GM18502 (cell line): ENCODE data around the gene DENND5B.
"Not testable (repeated sequence)": the region's sequence is repeated elsewhere in the genome, so short reads cannot be mapped to it uniquely, and the experiment has no call there.

Source experiments
- ATAC-seq: cut with Tn5 transposase; IDR thresholded peaks from one replicate; pipeline ENCODE4 v1.9.1; 2021; ENCODE audit warnings: mild to moderate bottlenecking; ENCODE audit not compliant: unreplicated experiment, poor library complexity

The DENND5B gene

DNA sequence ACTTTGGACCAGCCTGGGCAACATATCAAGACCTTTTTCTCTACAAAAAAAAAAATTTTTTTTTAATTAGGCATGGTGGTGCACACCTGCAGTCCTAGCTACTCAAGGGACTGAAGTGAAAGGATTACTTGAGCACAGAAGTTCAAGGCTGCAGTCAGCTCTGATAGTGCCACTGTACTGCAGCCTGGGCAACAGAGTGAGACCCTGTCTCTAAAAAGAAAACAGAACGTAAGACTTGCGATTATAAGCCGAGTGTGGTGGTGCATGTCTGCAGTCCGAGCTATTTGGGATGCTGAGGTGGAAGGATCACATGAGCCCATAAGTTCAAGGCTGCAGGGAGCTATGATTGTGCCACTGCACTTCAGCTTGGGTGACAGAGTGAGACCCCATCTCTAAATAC, 76.0 kb downstream of the DENND5B start:
- no peak for ATAC-seq

GRCh38 chr12:31510034-31510433, 80.9 kb downstream of the DENND5B start:
- no peak for ATAC-seq

GRCh38 chr12:31508436-31509150, 82.3 kb downstream of the DENND5B start:
- no peak for ATAC-seq

GRCh38 chr12:31507966-31508365, 83.0 kb downstream of the DENND5B start:
- ATAC-seq: no peak

DNA sequence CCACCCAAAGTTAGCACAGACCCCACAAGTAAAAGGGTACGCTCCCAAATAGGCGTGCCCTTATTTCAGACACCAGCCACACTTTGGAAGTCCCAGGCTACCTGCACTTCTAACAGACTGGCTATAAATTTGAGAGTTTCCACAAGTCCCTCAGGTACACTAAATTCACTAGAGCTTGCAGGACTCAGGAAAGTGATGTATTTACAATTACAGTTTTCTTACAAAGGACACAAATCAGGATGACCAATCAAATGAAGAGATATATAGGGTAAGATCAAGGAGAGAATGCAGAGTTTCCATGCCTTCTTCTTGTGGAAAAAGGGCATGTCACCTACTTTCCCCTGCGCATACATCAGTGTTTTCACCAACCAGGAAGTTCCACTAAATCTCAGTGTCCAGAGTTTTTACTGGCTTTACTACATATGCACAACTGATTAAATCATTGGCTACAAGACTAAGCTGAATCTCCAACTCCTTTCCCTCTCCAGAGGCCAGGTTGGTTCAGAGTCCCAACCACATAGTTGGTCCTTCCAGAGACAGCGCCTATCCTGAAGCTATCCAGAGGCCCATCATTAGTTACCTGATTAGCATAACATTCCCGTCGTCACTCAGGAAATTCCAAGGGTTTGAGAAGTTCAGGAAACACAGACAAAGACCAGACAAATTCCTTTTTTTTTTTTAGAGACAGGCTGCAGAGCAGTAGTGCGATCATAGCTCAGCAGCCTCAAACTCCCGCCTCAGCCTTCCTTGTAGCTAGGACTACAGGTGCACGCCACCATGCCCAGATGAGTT, 84.2 kb downstream of the DENND5B start:
- no peak for ATAC-seq

GRCh38 chr12:31504625-31505222, 86.2 kb downstream of the DENND5B start:
- ATAC-seq: no peak

GRCh38 chr12:31501014-31501413, 89.9 kb downstream of the DENND5B start:
- ATAC-seq: not testable (repeated sequence)

DNA sequence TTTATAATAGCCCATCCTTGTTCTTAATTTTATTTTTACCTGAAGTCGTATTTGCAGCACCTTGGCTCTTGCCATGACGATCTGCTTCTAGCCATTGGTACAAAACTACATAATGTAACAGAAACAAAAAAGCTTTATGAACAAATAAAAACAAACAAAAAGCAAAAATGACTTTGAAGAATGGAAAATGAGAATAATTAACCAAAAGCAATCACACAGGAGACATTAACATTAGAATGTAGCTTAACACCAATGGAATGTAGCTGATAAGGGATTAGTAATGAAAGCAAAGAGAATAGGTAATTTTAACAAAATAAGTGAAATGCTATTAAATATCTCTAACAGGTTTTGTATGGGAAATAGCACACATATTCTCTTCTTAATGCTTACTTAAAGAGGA, 91.4 kb downstream of the DENND5B start:
- no peak for ATAC-seq

- no peak for ATAC-seq
Measured at GRCh38 chr12:31498424-31498823, 92.5 kb downstream of the DENND5B start.

DNA sequence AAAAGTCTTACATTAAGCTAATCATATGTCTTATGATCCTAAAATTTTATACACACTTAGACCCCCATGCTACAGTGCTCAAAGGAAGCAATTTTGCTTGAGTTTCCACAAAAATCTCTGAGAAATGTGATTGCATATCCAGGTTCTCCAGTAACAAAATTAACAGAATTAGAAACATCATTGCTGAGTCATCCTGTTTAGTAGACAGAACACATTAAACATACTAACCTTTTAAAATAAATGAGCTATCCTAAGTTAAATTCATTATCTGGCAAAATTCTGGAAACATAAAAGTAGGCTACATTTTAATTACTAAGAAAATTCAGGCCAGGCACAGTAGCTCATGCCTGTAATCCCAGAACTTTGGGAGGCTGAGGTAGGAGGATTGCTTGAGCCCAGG, 94.7 kb downstream of the DENND5B start:
- ATAC-seq: no peak

- no peak for ATAC-seq
Measured at GRCh38 chr12:31494455-31494854, 96.5 kb downstream of the DENND5B start.

DNA sequence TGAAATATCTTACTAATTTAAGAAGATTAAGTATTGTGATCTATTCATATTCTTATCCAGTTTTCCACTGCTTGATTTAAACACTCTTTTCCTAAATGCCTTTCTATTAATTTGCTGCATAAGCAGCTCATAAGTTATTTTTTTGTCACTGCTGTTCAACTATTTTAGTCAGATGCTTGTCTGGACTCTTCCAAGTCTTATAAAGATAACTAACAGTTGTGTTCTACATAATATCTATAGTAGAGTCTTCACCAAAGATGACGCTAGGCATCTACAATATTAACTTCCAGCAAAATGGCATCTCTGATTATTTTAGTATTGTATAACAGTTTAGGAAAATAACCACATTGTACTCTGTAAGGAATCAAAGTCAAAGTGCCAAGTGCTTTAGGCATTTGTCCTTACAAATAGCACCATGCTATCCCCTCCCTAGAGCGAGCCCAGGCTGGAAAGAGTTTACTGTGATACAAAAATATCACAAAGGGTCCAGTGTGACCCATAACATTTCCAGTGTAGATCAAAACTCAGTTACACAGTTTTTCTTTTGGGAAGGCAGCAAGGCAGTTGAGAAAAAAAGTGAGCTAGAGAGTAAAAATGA, 98.2 kb downstream of the DENND5B start:
- ATAC-seq: no peak

DNA sequence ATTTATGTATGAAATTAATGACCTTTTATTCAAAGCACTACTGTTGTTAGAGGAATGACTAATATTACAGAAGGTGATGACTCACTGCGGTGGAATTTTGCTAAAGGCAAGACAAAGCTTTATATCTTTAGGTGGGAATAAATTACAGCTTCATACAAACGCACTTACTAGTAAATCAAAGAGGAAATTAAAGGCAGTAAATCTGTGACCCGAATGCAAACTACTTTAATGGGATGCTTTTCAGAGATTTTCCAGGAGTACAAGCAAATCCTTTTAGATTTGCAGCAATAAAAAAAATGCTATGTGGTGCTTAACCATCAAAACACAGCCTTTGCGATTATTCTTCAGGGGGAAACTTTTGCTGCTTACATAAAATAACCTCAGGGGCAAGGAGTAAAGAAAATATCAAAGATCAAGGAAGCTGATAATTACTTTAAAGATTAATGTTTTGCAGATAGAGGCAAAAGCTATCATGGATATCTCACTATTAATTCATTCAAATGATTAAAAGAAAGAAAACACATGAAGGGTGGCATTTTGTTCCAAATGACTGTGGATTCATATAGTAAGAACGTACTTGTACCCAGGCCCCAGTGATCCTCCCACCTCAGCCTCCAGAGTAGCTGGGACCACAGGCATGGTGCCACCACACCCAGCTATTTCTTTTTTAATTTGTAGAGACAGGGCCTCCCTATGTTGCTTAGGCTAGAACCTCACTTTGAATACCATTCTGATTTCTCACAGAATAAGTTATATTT, 98.9 kb downstream of the DENND5B start:
- no peak for ATAC-seq

GRCh38 chr12:31491241-31491794, 99.6 kb downstream of the DENND5B start:
- ATAC-seq: no peak

- ATAC-seq: no peak
Measured at GRCh38 chr12:31488737-31489338, 102.1 kb downstream of the DENND5B start.

GRCh38 chr12:31485571-31485970, 105.4 kb downstream of the DENND5B start:
- ATAC-seq: no peak

- ATAC-seq: no peak
Measured at GRCh38 chr12:31482816-31483215, 108.1 kb downstream of the DENND5B start.

GRCh38 chr12:31481415-31481814, 109.5 kb downstream of the DENND5B start:
- no peak for ATAC-seq

GRCh38 chr12:31479516-31480210, 111.3 kb downstream of the DENND5B start:
- ATAC-seq: peak; percentile 44
